Activated T-helper 2 cell treated with anti-CD3 and anti-CD28 coated beads, Interferon-gamma antibody, Interleukin-2, Interleukin-4, amounts not matched to agents 10 μg/mL and 5 μg/mL and 100 μg/mL, durations not matched to agents 14 hours and 24 hours and 36 hours (primary cell): Measurements from ENCODE around the gene TCF12. TPM values are rescaled to one million over a fixed set of nuclear protein-coding genes. Genes with fewer than 3 reads are reported as not detected.
"Not testable (repeated sequence)": the region's sequence is repeated elsewhere in the genome, so short reads cannot be mapped to it uniquely, and the experiment has no call there.

Experiments
- DNase-seq: peaks from one replicate; pipeline ENCODE4 v3.0.0; 2021; ENCODE audit warnings: low spot score
- H3K27ac Mint-ChIP-seq: one replicate; pipeline ENCODE4 v1.8.0; 2021; ENCODE audit warnings: mixed read lengths
- H3K27me3 Mint-ChIP-seq: one replicate; pipeline ENCODE4 v1.8.0; 2021; ENCODE audit warnings: low read depth, mixed read lengths
- H3K36me3 Mint-ChIP-seq: one replicate; pipeline ENCODE4 v1.8.0; 2021; ENCODE audit warnings: low read depth, mixed read lengths
- H3K4me1 Mint-ChIP-seq: one replicate; pipeline ENCODE4 v1.8.0; 2021; ENCODE audit warnings: low read depth, mixed read lengths
- H3K4me3 Mint-ChIP-seq: one replicate; pipeline ENCODE4 v1.8.0; 2021; ENCODE audit warnings: low read depth, mild to moderate bottlenecking, moderate library complexity, mixed read lengths
- H3K9me3 Mint-ChIP-seq: one replicate; pipeline ENCODE4 v1.8.0; 2021; ENCODE audit warnings: mixed read lengths
- intact Hi-C: fragments of 100-400 bp; cut with micrococcal nuclease; formaldehyde crosslinking; loops from one replicate; pipeline ENCODE4 v1.15.1; 2023
- total RNA-seq: library from RNA; stranded (reverse); gene quantifications from 2 replicates; pipeline ENCODE4 v1.2.3, GENCODE V29; 2022

Gene TCF12
- total RNA-seq, 1 donor from 2014 or later, result 70.7 TPM

GRCh38 chr15:57158589-57158988, 240.1 kb downstream of the TCF12 start:
- peaks cover 19% of the 10 kb centered on the region for H3K36me3 Mint-ChIP-seq
- intact Hi-C loops, result no loop called here
- H3K4me3 Mint-ChIP-seq, result no peak overlapping the region
- no peaks in the 10 kb centered on the region for H3K27me3 Mint-ChIP-seq
- H3K27ac Mint-ChIP-seq, result no peak overlapping the region
- peaks cover 9% of the 10 kb centered on the region for H3K9me3 Mint-ChIP-seq
- peaks cover 12% of the 10 kb centered on the region for H3K4me1 Mint-ChIP-seq
- no peak for DNase-seq

- no peak overlapping the region for H3K4me3 Mint-ChIP-seq
Measured at GRCh38 chr15:57158997-57159668, 240.7 kb downstream of the TCF12 start.

GRCh38 chr15:57159767-57160166, 241.3 kb downstream of the TCF12 start:
- H3K9me3 Mint-ChIP-seq, result no peaks in the 10 kb centered on the region
- H3K27me3 Mint-ChIP-seq, result no peaks in the 10 kb centered on the region
- DNase-seq, result no peak
- intact Hi-C loops, result no loop called here
- peaks cover 6% of the 10 kb centered on the region for H3K4me1 Mint-ChIP-seq
- no peak overlapping the region for H3K27ac Mint-ChIP-seq
- peaks cover 15% of the 10 kb centered on the region for H3K36me3 Mint-ChIP-seq
- H3K4me3 Mint-ChIP-seq, result no peak overlapping the region

More at GRCh38 chr15:57158997-57159668, 240.7 kb downstream of the TCF12 start:
- peaks cover 16% of the 10 kb centered on the region for H3K36me3 Mint-ChIP-seq
- peaks cover 4% of the 10 kb centered on the region for H3K9me3 Mint-ChIP-seq
- peaks cover 9% of the 10 kb centered on the region for H3K4me1 Mint-ChIP-seq
- no peaks in the 10 kb centered on the region for H3K27me3 Mint-ChIP-seq
- intact Hi-C loops, result no loop called here
- H3K27ac Mint-ChIP-seq, result no peak overlapping the region
- no peak for DNase-seq

- no peak overlapping the region for H3K27ac Mint-ChIP-seq
- H3K36me3 Mint-ChIP-seq, result peaks cover 11% of the 10 kb centered on the region
- peaks cover 6% of the 10 kb centered on the region for H3K4me1 Mint-ChIP-seq
- H3K27me3 Mint-ChIP-seq, result no peaks in the 10 kb centered on the region
- no peaks in the 10 kb centered on the region for H3K9me3 Mint-ChIP-seq
- intact Hi-C loops, result no loop called here
- H3K4me3 Mint-ChIP-seq, result no peak overlapping the region
- no peak for DNase-seq
Measured at GRCh38 chr15:57160823-57161560, 242.5 kb downstream of the TCF12 start.

GRCh38 chr15:57164251-57164650, 245.8 kb downstream of the TCF12 start:
- H3K9me3 Mint-ChIP-seq, DNase-seq, intact Hi-C loops, H3K27ac Mint-ChIP-seq, H3K4me1 Mint-ChIP-seq, H3K27me3 Mint-ChIP-seq, H3K4me3 Mint-ChIP-seq: not testable (repeated sequence)
- H3K36me3 Mint-ChIP-seq, result peaks cover 14% of the 10 kb centered on the region

GRCh38 chr15:57165992-57166391, 247.5 kb downstream of the TCF12 start:
- no peak overlapping the region for H3K4me3 Mint-ChIP-seq
- peaks cover 4% of the 10 kb centered on the region for H3K4me1 Mint-ChIP-seq
- no peaks in the 10 kb centered on the region for H3K9me3 Mint-ChIP-seq
- no peaks in the 10 kb centered on the region for H3K27me3 Mint-ChIP-seq
- no peak for DNase-seq
- intact Hi-C loops, result no loop called here
- peaks cover 16% of the 10 kb centered on the region for H3K36me3 Mint-ChIP-seq
- H3K27ac Mint-ChIP-seq, result no peak overlapping the region

GRCh38 chr15:57167821-57168395, 249.5 kb downstream of the TCF12 start:
- H3K9me3 Mint-ChIP-seq, result no peaks in the 10 kb centered on the region
- intact Hi-C loops, result no loop called here
- peaks cover 8% of the 10 kb centered on the region for H3K4me1 Mint-ChIP-seq
- H3K27me3 Mint-ChIP-seq, result no peaks in the 10 kb centered on the region
- H3K27ac Mint-ChIP-seq, result no peak overlapping the region
- H3K36me3 Mint-ChIP-seq, result peaks cover 28% of the 10 kb centered on the region
- no peak overlapping the region for H3K4me3 Mint-ChIP-seq
- no peak for DNase-seq

GRCh38 chr15:57169643-57170042, 251.2 kb downstream of the TCF12 start:
- Mint-ChIP-seq H3K27ac (no peak overlapping the region), H3K36me3 (peaks cover 29% of the 10 kb centered on the region), H3K4me1 (peaks cover 8% of the 10 kb centered on the region), H3K4me3 (no peak overlapping the region), H3K27me3 (no peaks in the 10 kb centered on the region), H3K9me3 (no peaks in the 10 kb centered on the region)
- DNase-seq, result no peak
- intact Hi-C loops, result no loop called here

GRCh38 chr15:57171426-57171825, 253.0 kb downstream of the TCF12 start:
- peaks cover 8% of the 10 kb centered on the region for H3K4me1 Mint-ChIP-seq
- no peak overlapping the region for H3K27ac Mint-ChIP-seq
- no peaks in the 10 kb centered on the region for H3K9me3 Mint-ChIP-seq
- peaks cover 29% of the 10 kb centered on the region for H3K36me3 Mint-ChIP-seq
- DNase-seq, result no peak
- no peak overlapping the region for H3K4me3 Mint-ChIP-seq
- intact Hi-C loops, result no loop called here
- H3K27me3 Mint-ChIP-seq, result no peaks in the 10 kb centered on the region

- intact Hi-C loops, result no loop called here
- Mint-ChIP-seq H3K9me3 (no peaks in the 10 kb centered on the region), H3K27me3 (no peaks in the 10 kb centered on the region), H3K36me3 (peaks cover 24% of the 10 kb centered on the region), H3K4me1 (peaks cover 6% of the 10 kb centered on the region), H3K27ac (no peak overlapping the region), H3K4me3 (no peak overlapping the region)
- no peak for DNase-seq
Measured at GRCh38 chr15:57172925-57173324, 254.5 kb downstream of the TCF12 start.

- H3K9me3 Mint-ChIP-seq, result no peaks in the 10 kb centered on the region
- DNase-seq, result no peak
- H3K27ac Mint-ChIP-seq, result no peak overlapping the region
- H3K4me3 Mint-ChIP-seq, result no peak overlapping the region
- H3K36me3 Mint-ChIP-seq, result peaks cover 14% of the 10 kb centered on the region
- intact Hi-C loops, result no loop called here
- no peaks in the 10 kb centered on the region for H3K27me3 Mint-ChIP-seq
- H3K4me1 Mint-ChIP-seq, result no peaks in the 10 kb centered on the region
Measured at GRCh38 chr15:57183041-57183440, 264.6 kb downstream of the TCF12 start.

GRCh38 chr15:57183614-57184344, 265.3 kb downstream of the TCF12 start:
- Mint-ChIP-seq H3K4me3 (no peak overlapping the region), H3K36me3 (peaks cover 14% of the 10 kb centered on the region), H3K27me3 (no peaks in the 10 kb centered on the region), H3K27ac (no peak overlapping the region), H3K9me3 (no peaks in the 10 kb centered on the region), H3K4me1 (no peaks in the 10 kb centered on the region)
- intact Hi-C loops, result no loop called here
- DNase-seq, result no peak
